HTERT RPE-1 (cell line): ENCODE results near the gene TECPR1.
"Not testable (repeated sequence)": the region's sequence is repeated elsewhere in the genome, so short reads cannot be mapped to it uniquely, and the experiment has no call there.

Experiments used
- in situ Hi-C: fragments of 300-500 bp; cut with MboI; formaldehyde crosslinking; loops from 4 replicates; pipeline ENCODE4 v1.14.3; 2020; ENCODE audit warnings: low sequenced_read_pairs

Gene TECPR1

DNA sequence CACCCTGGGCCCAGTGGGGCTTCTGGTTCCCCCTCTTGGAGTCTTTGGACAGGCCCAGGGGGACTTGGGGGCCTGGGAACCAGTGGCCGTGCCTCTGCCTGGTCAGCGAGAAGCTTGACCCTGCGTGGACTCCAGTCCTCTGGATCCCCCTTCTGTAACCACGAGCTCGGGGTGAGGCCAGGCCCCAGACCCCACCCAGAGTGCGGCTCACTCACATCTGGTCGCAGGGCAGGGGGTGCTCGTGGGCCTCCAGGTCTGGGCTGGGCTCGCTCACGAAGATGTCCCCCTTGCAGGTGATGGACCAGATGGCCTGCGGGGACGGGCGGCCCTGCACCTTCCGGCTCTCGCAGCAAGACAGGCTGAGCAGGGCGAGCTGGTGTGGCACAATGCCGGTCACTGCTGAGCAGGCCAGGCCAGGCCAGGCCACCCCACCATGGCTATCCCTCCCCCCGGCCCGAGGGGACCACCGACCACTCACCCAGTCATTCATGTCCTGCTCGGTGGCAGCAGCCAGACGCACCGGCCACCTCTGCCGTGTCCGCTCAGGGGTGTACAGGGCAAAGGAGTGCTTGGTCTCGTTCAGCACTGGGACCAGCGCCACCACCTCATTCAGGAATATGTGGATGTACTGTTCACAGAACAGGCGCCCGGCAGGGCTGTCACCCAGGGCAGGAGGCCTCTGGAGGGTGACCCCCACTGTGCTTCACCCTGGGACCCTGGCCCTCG, 21.1 kb downstream of the TECPR1 start:
- in situ Hi-C loops = no loop called here

DNA sequence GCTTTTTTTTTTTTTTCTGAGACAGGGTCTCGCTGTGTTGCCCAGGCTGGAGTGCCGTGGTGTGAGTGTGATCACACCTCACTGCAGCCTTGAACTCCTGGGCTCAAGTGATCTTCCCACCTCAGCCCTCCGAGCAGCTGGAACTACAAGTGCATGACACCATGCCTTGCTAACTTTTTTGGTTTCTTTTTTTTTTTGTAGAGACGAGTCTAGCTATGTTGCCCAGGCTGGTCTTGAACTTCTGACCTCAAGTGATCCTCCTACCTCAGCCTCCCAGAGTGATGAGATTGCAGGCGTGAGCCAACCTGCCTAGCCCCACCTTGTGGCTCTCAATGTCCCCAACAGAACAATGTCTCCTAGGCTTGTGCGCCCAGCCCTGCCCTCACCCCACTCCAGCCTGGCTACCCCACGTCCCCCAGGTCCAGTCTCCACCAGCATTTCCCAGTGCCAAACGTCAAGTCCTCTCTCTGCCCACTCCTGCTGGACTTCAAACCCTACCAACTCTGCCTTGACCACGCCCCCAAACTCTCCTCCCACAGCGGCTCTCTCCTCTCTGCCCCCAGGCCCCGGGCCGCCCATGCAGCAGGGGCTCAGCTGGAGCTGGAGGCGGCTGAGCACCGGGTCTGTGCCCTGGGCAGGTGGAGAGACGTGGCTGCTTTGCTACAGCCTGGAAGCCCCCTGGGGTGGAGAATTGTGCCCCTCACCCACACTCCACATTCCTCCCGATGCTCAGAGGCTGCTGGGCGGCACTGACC, 21.9 kb downstream of the TECPR1 start:
- in situ Hi-C loops = no loop called here

DNA sequence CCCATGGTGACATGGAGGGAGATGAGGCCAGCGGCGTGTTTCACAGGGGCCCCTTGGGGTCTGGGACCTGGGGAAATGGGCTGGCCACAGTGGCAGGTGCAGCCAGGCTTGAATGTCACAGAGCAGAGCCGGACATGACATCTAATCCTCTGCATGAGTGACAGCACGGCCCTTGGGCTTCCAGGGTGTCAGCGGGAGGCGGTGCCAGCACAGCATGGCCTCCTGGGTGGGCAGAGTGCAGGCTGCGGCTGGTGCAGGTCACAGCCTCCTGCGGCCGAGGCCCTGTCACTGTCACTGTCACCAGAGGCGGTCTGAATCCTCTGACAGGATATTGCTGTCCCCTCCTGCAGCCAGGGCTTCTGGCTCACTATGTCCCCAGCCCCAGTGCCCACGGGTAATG, 22.6 kb downstream of the TECPR1 start:
- in situ Hi-C loops = no loop called here

DNA sequence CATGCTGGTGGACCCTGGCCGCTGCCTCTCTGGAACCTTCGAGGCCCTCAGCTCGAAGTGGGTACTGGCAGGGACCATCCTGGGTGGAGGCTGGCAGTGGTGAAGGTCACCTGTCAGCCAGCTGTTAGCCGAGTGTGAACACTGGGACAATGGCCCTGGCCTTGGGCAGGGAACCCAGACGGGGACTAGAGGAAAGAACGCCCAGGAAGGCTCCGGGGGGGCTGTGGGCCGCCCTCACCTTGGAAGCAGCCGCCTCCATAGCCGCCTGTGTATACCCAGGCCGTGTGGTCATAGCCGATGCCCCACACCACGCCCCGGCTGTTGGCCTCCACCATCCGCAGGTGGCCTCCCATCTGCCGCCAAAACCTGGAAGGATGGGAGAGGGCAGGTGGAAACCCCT, 23.2 kb downstream of the TECPR1 start:
- in situ Hi-C loops = no loop called here

DNA sequence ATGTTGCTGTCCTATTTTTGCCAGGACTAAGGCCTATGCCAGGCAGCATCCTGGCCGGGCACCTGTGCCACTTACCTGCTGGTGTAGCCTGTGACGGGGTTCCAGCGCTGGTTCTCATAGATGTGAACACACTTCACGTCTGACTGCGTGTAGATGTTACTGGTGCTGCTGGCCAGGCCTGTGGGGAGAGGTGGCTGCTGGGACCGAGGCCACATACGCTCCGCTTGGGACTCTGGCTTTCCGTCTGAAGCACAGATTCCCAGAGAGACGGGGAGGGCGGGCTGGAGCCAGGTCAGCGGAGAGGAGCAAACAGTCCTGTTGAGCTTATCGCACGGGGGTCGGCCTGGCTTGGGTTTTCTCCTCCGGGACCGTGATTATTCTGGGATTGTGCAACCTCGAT, 24.1 kb downstream of the TECPR1 start:
- in situ Hi-C loops = no loop called here

DNA sequence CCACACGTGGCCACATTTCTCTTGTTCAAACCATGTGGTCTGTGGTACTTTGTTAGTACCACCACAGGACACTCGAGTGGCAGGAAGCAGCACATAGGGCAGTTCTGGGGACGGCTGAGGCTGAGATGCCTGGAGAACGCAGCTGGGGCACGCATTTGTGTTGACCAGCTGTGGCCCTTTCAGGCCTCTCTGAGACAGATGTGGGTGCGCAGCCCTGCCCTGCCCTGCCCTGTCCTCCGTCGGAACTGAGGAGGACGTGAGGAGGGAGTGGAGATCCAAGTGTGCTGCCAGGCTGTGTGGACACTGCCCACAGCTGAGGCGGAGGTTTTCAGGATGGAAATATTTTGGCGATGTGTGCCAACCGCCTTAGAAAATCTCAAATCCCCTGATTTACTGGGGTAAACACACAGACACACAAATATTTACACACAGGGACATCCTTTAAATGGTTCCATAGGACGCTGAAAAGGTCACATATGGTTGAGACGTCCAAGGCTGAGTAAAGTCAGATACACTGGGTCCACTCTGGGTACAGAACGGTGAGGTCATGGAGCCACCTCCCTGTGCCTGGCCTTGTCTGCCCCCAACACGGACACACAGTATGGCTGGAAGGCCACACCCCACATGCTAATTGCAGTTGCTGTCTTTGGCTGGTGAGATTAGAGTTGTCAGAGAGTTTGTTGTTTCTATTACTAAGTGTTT, 26.0 kb downstream of the TECPR1 start:
- in situ Hi-C loops = no loop called here

DNA sequence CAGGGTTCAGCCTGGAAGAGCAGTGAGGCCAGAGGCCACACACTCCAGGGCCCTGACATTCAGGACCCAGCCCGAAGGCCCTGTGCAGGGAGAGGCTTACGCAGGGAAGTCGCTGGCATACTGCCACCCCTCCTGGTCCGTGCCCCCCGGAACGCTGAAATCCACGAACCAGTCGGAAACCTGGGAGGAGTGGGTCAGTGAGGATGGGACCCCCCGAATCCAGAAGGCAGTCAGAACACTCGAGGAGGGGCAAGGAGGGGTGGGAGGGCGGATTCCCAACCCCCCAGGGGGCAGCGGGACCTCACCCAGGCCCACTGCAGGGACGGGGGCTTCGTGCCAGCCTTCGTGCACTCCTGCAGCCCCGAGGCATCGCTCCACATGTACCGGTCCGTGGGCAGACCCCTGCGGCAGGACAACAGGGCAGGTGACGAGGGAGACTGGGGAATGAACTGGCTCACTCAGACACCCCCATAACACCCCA, 27.3 kb downstream of the TECPR1 start:
- in situ Hi-C loops = no loop called here

DNA sequence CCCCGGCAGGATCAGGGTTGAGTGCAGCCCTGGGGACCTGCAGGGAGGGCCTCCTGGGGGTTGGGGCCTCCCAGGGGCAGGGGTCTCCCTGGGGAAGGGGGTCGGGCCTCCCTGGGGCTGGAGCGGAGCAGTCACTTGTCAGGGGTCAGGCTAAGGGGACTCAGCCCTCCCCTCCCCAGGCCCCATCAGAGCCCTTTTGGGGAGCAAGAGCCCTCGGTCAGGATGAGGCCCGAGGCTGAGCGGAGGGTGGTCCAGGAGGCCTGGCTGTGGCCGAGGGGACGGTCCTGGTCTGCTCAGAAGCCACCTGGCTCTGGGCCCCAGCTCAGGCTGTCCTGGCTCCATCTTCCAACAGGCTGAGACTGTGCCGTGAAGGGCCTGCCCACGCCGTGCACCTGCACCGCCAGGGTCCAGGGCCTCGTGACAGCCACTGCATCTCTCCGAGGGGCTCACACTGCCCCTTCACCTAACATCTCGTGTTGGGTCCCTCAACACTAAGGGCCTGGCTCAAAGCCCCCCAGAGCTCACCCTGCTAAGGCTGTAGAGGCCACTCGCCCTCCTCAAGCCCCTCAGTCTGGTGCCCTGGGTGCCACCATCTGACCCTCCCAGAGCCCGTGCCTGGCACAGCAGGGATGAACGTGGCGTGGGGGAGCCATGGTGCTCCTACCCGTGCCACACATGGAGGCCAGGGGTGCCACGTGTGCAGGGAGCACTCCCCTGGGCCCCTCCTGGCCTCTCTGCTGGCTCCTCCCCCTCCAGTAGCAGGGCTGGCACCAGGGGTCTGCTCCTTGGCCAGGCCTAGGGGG, 27.9 kb downstream of the TECPR1 start:
- in situ Hi-C loops = no loop called here

DNA sequence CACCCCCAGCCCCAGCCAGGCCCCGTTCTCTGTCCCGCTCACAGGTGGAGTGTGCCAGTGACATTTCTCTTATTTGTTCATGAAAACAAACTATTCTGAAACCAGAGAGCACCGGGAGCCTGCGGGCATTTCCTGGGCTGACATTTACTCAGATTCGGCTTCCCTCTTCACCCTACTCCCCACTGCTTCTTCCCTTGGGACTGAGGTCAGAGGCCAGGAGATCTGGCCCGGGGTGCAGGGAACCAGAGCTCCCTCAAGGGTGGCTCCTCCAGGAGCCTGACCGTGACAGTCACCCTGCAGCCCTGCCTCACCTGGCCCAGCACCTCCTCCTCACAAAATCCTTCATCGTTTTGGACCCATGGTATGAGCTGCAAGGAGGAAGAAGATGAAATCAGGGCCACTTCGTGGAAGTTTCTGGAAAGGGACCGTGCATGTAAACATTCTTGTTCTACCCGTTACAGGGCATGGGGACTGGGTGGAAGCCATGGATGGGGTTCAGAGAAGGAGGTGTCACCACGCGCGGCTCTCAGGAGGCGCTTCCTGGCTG, 28.6 kb downstream of the TECPR1 start:
- in situ Hi-C loops = no loop called here

DNA sequence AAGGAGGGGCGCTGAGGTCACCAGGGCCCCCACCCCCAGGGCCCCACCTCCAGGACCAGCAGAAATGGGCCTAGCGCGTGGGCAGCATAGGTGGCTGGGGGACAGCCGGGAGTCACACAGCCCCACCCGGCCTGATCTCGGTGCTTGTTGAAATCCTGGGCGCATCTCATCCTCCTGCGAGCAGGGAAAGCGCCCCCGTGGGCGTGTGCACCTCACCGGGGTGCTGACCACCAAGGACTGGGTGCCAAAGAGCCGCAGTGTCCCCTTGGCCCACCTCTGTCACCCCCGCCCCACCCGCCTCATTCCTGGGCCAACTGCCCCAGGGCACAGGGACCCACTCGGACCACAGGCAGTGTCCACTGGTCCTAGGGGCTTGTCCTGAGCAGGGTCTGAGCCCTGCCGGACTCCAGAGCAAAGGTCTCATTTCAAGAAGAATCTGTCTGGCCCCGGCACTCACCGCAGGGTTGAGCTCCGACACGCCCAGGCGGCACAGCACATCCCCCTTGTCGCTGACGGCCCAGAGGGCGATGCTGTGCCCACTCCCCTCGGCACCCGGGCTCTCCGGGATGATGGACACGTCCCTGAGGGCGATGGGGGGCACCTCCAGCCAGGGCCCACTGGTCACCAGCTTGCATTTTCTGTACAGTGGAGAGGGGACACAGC, 29.4 kb downstream of the TECPR1 start:
- in situ Hi-C loops = no loop called here

DNA sequence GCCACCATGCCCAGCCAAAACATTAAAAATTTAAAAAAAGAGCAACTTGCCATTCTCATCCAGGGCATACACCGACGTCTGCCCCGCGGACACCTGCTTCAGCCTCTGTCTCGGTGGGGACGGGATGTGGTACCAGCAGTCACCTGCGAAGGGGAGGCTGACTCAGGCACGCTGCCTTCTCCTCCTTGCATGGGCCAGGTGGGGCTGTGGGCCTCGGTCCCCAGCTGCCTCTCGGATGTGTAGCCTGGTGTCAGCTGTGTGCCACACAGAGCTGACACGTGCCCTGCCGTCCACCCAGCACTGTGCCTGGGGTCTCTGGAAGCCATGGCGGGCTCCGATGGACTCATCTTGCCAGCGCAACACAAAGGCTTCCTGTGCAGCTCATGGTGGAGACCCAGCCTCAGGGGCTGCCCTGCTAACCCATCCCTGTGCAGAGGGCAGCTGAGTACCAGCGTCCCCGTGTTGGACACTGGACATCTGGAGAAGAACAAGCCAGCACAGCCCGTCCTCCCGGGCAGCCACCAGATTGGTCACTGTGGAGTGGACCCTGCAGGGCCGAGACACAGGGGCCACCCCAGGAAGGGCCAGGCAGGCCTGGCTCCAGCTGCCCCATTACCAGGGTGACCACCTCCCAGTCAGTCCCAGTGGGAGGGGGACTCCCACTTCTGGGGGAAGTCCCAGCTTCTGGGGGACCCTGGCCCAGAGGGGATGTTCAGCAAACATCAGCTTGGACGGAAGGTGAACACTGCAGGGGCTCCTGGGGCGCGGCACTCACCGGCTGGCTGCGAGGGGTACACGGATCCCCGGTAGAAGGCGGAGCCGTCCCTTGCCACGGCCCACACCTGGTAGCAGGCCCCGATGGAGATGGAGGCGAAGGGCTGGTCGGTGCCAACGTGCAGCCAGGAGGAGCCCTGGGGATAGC, 30.2 kb downstream of the TECPR1 start:
- in situ Hi-C loops = no loop called here

DNA sequence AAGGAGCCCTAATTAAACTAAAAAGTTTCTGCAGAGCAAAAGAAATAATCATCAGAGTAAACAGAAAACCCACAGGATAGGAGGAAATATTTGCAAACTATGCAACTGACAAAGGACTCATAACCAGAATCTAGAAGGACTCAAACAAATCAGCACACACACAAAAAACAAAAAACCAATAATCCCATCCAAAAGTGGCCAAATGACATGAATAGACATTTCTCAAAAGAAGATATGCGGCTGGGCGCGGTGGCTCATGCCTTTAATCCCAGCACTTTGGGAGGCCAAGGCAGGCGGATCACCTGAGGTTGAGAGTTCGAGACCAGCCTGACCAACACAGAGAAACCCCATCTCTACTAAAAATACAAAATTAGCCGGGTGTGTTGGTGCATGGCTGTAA, 32.6 kb downstream of the TECPR1 start:
- in situ Hi-C loops = not testable (repeated sequence)

DNA sequence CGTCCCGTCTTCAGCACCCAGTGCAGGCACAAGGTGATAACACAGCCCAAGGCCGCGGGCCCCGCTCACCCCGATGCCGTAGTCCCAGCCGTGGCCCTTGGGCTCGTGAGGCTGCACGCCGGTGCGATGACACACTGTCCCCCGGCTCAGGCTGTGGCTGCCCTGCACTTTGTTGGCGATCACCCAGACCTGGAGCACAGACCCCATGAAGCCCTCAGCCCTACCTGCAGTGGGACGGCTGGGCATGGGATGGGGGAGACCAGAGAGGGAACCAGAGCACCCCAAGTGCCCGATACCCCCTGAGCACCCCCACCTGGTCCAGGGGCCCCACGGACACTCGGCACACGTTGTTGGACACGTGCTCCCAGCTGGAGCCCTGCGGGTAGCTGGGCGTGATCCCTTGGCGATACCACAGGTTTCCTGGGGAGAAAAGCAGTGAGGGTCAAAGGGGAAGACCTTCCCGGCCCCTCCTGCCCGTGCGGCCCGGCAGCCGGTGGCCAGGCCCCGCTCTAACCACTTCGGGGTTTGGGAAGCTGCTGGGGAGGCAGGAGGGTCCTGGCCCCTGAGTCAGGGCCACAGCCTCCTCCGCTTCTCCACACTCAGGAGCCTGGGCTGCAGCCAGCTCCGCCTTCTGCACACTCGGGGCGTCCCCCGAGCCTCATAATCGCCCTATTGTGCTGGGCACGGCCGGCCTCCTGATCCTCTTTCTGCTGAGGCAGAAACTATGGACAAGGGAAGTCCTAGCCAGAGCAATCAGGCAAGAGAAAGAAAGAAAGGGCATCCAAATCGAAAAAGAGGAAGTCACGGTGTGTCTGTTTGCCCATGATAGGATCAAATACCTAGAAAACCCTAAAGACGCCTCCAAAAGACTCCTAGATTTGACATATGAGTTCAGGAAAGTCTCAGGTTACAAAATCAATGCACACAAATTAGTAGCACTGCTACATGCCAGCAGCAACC, 34.1 kb downstream of the TECPR1 start:
- in situ Hi-C loops = no loop called here

DNA sequence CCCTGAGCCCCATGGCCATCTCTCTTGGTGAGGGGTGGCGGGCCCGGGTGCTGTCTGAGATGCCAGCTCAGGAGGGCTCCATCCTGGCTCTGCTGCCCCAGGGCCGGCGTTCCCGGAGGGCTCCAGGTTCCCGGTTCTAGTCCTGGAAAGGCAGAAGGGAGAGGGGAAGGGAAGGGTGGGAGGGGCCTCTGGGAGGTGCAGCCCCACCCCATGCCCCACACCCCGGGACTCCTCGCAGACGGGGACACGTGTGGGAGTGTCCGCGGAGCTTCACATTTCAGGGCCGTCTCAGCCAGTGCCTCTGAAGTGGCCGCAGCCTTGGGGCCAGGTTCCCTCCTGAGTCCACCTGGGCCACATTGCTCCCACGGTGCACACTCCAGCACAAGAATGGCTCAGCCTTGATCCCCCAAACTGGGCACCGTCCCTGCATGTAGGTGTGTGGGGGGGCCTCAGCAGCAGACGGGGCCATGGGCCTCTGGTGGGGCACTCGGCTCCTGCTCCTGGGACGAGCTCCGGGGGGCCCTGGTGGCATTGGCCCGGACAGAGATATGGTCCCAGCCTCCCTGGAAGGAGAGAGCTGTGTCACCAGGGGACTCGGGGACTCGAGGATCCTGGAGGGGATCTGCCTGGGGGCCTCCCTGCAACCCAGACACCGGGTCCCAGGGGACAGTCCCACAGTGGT, 35.0 kb downstream of the TECPR1 start:
- in situ Hi-C loops = no loop called here

DNA sequence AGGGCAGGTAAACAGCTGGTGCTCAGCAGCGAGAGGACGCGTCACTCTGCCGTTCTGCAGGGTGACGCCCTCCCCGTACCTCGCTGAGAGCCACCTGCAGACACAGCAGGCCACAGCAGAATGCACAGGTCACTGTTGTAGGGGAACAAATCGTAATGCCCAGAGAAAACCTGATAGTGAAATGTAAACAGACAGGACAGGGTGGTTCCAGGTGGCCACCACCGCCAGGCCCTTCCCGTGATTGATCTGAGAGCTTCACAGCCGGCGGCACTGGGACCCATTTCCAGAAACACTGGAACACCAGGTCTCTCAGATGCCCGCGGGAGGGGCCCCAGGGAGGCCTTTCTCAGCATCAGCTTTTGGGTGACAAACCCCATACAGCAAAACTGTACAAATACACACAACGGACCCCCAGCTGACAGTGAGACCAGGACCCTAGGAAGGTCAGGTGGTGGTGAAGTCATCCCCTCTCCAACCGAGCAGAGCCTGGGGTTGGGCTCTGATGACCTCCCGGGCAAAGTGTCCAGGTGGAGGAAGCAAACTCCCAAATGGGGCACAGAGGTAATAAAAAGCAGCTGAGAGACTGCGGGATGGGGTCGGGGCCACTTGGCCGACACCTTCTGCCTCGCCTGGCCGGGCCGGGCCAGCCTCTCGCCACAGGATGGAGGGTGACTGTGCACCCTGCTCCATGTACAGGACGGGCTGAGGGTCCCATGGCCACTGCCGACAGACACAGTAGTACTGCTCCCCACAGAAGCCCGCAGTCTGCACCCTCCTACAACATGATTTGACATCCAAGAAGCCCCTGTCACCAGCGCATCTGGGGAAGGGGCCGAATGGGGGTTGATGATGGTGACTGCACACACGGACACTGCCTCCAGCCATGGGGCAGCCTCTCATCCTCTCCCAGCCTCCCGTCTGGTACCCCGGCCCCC, 36.2 kb downstream of the TECPR1 start:
- in situ Hi-C loops = no loop called here

DNA sequence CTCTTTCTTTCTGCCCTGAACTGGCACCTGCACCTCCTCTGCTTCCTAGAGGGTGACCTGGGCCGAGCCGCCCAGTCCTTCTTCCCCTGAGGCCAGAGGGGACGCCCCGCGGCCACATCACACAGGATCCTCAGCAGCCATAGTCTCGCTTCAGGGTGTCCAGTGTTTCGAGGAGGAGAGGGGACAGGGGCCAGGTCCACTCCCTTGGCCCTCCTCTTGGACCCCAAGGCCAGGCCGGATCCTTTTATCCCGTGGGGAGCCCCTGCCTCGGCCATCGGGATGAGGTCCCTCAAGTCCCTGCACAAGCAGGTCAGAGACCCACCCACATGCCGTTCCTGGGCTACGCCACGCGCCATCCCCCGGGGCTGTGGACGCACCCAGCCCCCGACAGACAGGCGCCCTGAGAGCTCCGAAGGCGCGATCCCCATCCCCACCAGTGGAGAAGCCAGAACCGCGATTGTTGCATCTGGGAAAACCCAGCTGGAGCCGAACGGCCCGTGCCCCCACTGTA, 37.2 kb downstream of the TECPR1 start:
- in situ Hi-C loops = no loop called here
